ENCODE measurements around the gene B3GLCT.
"Not testable (repeated sequence)": the region's sequence is repeated elsewhere in the genome, so short reads cannot be mapped to it uniquely, and the experiment has no call there.

Gene B3GLCT

DNA sequence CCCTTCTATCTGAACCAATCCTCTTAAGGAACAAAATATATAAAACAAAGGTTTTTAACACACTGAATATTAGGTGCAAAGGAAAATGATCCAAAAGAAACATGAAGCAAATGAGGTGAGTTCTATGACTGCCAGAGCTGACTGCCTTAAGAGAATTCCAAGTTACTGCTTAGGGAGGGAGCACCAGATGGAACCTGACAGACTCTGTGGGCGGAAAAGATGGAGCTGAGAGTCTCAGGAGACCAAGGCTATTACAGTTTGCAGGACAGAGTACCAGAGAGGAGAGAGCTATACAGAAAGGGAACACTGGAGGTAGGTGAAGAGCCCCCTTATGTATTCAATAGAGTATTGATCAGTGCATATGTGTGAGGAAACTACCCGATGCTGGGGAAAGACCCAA lies 87.2 kb downstream of the B3GLCT start:
- DNase-seq: no peak

DNA sequence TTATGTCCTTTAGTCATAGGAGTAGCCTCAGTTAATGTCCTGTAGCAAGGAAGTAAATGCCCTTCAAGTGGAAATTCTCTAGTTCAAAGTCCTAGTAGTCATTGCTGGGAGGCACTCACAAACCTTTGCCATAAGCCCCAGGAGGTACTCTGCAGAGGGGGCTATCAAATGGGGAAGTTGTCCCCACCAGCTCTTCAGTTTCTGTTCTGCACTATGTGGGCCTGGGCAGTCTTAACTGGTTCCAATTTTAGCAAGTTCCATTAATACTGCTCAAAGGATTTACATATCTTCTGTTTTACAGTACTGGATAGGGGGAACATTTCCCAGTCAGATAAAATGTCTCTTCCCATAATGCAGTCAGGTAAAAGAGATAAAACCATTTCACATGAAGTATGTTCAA lies 101.3 kb downstream of the B3GLCT start:
- DNase-seq: no peak

- no peak for DNase-seq
These were observed 110.6 kb downstream of the B3GLCT start for GRCh38 chr13:31310356-31310755.

- DNase-seq: no peak
These were observed 111.0 kb downstream of the B3GLCT start for GRCh38 chr13:31310786-31311185.

GRCh38 chr13:31311921-31312320 lies 112.1 kb downstream of the B3GLCT start:
- DNase-seq: no peak

GRCh38 chr13:31314961-31315360 lies 115.2 kb downstream of the B3GLCT start:
- no peak for DNase-seq

DNA sequence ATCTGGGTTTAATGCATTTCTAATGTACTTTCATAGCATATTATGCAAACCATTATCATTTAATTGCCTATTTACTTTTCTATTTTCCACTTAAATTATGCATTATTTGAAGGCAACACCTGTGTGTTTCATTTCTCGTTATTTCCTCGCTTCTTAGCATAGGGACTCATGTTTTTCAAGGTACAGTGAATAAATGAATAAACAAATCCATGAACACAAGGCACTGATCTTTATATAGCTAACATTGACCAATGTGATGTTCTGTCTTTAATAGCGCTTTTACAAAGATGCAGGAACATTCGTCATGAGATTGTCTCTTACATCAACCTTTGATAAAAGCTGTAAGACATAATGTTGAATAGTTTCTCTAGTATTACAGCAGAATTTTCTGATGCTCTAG lies 121.2 kb downstream of the B3GLCT start:
- no peak for DNase-seq

DNA sequence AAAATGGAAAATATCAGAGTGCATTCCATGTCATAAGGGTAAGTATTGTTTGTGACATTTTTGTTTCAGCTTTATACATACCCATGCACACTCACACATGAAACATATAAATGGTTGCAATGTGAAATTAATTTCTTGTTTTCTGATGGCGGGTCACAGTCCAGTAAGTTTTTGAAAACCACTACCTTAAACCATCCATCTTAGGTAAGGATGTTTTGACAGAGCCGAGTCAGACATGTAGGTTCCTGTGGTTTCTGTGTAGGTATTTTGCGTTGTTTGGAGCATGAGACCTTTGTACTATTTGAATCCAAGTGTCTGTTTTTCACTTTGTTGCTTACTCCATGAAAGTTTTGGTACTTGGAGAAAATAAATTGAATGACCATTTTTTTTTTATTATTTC lies 121.7 kb downstream of the B3GLCT start:
- DNase-seq: no peak

GRCh38 chr13:31322026-31322425 lies 122.3 kb downstream of the B3GLCT start:
- DNase-seq: no peak

GRCh38 chr13:31322702-31323405 lies 123.1 kb downstream of the B3GLCT start:
- DNase-seq: no peak

DNA sequence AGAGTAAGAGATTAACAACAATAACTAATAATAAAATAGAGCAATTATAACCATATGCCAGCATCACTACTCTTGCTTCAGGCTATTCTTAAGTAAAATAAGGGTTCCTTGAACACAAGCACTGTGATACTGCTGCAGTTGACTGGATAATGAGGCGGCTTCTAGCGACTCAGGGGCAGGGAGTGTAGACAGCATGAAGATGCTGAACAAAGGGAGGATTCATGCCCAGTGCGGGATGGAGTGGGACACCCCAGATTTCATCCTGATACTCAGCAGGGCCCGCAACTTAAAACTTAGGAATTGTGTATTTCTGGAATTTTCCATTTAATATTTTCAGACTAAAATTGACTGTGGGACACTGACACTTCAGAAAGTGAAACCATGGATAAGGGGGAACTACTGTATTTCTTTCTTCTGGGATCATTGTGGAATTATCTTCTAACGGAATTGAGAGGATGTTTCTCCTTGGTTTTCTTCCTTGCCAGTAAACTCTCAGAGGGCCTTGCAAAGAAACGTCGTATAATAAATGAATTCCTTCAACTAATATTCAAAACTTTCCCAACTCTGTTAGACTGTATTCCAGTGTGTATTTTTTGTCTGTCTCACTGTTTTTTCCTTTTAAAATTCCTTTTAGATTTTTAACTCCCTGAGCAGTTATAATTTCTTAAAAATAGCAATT lies 127.5 kb downstream of the B3GLCT start:
- no peak for DNase-seq

- no peak for DNase-seq
These were observed 128.9 kb downstream of the B3GLCT start for GRCh38 chr13:31328549-31329235.

DNA sequence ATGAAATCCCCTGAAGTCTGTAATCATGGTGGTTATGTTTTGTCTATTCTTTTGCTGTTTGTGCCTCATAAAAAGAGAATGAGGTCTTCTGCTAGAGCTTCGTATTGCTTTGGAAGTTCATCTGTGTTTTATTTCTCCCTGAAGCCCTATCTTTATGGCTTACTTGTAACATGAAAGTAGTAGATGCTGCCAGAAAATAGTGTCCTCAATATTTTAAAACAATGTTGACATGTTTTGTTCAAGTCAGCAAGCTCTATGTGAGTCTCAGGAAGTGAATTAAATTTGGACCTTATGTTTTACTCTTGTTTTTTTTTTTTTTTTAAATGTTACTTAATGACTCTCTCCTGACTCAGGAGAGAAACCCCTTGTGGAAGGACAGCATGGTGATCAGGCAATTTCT lies 130.5 kb downstream of the B3GLCT start:
- no peak for DNase-seq

- no peak for DNase-seq
These were observed 131.3 kb downstream of the B3GLCT start for GRCh38 chr13:31331068-31331467.

DNA sequence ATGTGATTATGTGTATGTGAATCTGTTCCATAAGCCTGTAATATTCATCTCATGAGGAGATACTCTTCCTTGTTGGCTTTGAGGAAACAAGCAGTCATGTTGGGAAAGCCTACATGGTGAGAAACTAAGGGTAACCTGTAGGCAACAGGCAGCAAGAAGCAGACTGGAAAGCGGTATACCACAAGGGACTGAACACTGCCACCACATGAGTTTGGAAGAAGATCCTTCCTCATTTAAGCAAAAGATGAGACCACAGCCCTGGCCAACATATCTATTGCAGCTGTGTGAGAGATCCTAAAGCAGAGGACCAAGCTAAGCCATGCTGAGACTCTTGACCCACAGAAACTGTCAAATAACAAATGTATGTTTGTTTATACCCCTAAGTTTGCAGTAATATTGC lies 134.8 kb downstream of the B3GLCT start:
- DNase-seq: no peak

GRCh38 chr13:31334994-31335557 lies 135.3 kb downstream of the B3GLCT start:
- no peak for DNase-seq

DNA sequence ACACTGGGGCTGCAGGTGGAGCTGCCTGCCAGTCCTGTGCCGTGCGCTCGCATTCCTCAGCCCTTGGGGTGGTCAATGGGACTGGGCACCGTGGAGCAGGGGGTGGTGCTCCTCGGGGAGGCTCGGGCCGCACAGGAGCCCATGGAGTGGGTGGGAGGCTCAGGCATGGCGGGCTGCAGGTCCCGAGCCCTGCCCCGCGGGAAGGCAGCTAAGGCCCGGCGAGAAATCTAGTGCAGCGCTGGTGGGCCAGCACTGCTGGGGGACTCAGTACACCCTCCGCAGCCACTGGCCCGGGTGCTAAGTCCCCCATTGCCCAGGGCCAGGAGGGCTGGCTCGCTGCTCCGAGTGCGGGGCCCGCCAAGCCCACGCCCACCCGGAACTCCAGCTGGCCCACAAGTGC lies 139.8 kb downstream of the B3GLCT start:
- DNase-seq: not testable (repeated sequence)

DNA sequence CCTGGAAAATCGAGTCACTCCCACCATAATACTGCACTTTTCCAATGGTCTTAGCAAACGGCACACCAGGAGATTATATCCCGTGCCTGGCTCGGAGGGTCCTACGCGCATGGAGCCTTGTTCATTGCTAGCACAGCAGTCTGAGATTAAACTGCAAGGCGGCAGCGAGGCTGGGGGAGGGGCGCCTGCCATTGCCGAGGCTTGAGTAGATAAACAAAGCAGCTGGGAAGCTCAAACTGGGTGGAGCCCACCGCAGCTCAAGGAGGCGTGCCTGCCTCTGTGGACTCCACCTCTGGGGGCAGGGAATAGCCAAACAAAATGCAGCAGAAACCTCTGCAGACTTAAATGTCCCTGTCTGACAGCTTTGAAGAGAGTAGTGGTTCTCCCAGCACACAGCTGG lies 141.1 kb downstream of the B3GLCT start:
- not testable (repeated sequence) for DNase-seq

- no peak for DNase-seq
These were observed 147.1 kb downstream of the B3GLCT start for GRCh38 chr13:31346891-31347290.

DNA sequence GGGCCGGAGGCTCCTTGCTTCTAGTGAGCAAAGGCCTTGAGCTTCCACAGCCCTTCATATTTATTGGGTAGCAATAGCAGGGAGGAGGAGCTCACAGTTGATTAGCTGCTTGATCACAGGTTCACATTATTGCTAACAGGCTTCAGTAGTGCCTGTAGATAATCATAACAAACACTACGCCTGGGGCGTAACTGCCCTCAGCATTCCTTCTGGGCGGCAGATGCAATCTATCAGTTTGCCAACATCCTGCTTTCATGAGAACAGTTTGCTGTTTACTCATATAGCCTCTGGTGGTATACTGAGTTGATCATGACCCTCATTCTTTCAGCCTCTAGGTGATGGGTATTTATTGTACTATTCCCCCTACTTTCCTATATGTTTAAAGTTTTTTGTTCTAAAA lies 149.4 kb downstream of the B3GLCT start:
- no peak for DNase-seq

GRCh38 chr13:31350560-31350959 lies 150.8 kb downstream of the B3GLCT start:
- no peak for DNase-seq

DNA sequence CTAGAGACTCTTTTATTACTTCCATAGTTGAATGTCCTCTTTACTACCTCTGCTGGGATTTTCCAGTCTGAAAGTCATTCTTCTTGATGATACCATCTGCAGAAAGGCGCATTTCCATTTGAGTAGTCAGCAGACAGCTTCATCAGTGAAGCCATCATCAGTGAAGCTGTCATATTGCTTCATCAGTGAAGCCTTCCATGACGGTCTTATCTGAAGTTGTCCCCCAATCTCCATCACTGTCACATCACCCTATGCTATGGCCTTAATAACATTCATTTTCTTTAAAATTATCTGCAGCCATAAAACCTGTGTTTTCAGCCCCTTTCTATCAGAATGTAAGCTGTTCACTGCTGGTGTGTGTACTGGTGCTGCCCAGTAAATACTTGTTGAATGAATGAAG lies 151.6 kb downstream of the B3GLCT start:
- DNase-seq: no peak

DNA sequence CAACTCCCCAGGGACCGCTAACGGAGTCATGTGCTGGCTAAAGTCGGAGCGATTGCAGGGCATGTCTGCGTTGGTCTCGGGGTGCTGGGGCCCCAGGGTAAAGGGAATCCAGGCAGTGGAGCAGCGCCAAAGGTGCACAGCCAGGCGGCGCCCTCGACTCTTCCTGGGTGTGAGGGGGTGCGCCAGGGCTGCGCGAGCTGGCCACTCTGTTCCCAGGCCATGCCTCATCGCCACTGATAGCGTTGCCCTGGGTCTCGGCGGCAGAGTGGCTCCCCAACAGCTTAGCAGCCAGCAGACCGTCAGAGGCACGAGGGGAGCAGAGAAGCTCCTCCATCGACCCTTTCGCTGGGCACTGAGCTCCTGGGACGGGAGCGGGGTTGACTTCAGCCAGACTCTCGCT lies 152.7 kb downstream of the B3GLCT start:
- DNase-seq: no peak

- DNase-seq: no peak
These were observed 155.2 kb downstream of the B3GLCT start for GRCh38 chr13:31355001-31355400.
